ENCODE measurements around the gene C12orf75.

Gene C12orf75

GRCh38 chr12:105418821-105419291 lies 88.4 kb downstream of the C12orf75 start:
- DNase-seq (ENCODE audit: low read depth): no peak

DNA sequence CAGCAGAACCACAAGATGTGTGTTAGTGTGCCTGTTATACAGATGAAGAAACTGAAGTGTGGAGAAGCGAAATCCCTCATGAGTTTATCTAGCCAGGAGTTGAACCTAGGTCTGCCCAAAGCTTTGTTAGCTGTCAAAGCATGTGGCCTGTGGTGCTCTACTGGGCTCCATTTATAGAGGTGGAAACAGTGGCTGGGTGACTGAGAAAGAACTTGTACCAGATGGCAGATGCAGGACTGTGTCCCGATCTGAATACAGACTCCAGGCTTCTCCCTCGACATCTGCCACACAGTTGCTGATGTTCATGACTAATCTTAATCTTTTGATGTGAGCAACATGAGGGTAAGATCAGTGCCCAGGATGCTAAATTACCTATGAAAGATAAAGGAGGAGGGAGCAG lies 89.1 kb downstream of the C12orf75 start:
- DNase-seq (ENCODE audit: low read depth): no peak

DNA sequence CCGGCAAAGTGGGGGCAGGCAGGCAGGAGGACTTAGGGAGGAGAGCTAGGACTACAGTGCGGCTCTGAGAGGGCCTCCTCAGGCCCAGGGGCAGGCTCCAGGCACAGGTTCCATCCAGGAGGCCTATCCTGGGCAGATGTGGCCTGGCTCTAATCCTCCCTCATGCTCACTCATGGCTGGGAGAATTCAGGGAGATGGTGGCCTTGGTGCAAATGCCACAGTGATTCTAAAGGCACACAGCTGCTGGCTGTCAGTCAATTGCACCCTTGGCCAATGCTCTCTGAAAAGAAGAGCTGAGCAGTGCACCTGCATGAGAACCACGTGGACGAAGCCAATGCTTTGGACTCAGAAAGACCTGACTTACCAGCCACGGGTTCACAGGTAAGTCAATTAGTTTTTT lies 89.6 kb downstream of the C12orf75 start:
- no peak for DNase-seq (ENCODE audit: low read depth)

- peak; percentile 22 for DNase-seq (ENCODE audit: low read depth)
Observed at GRCh38 chr12:105420659-105421240, 90.3 kb downstream of the C12orf75 start.

Data from stimulated activated CD8-positive, alpha-beta memory T cell treated with anti-CD3 and anti-CD28 coated beads, Interleukin-15, amount 100 ng/mL, for 1 hour (primary cell).